Measurements from ENCODE around the gene CFAP46. TPM values are rescaled to one million over a fixed set of nuclear protein-coding genes. Genes with fewer than 3 reads are reported as not detected.

Gene CFAP46
- total and polyA plus RNA-seq, 2 of the 8 experiments (the other 6 are each of a cell fraction or from before 2014, with no cell fraction given), result 2.6 to 4.8 TPM

GRCh38 chr10:132834891-132835847 lies 107.2 kb downstream of the CFAP46 start (continued):
- TF ChIP-seq SP1 (IDR thresholded peaks at IDR 0.05; ENCODE audit: low read depth, low read length), result no peak
